Heart left ventricle (tissue), 16 donors: ENCODE measurements around the gene MEI1. TPM values are rescaled to one million over a fixed set of nuclear protein-coding genes. Genes with fewer than 3 reads are reported as not detected.

Experiments used
- ATAC-seq, 4 donors: fragments of 200-7000 bp; cut with Tn5 transposase; one replicate each; pipeline ENCODE4 v1.9.1; 2020 to 2022; ENCODE audit warnings: moderate library complexity in 4 of 4, mild to moderate bottlenecking in 3 of 4, moderate number of reproducible peaks in 1 of 4
- DNase-seq, 5 donors: peaks; one replicate each; pipeline ENCODE4 v3.0.0-alpha.2; 2020
- H3K27ac ChIP-seq, 12 donors: fragments of 200-600 bp; sonication (generic) in 4 of 12; one replicate each; pipeline versions ENCODE4 v1.5.0 to v1.8.0; 2016 to 2022; ENCODE audit warnings: mild to moderate bottlenecking in 2 of 12
- H3K27me3 ChIP-seq, 9 donors: fragments of 200-600 bp; sonication (generic) in 2 of 9; one replicate each; pipeline versions ENCODE4 v1.5.1 to v1.8.0; 2016 to 2022; ENCODE audit warnings: mild to moderate bottlenecking in 3 of 9
- H3K36me3 ChIP-seq, 9 donors: fragments of 200-600 bp; sonication (generic) in 2 of 9; one replicate each; pipeline versions ENCODE4 v1.5.0 to v1.8.0; 2018 to 2022; ENCODE audit warnings: mild to moderate bottlenecking in 2 of 9
- H3K4me1 ChIP-seq, 12 donors: fragments of 200-600 bp; sonication (generic) in 4 of 12; one replicate each; pipeline versions ENCODE4 v1.5.0 to v1.8.0; 2016 to 2022; ENCODE audit warnings: mild to moderate bottlenecking in 3 of 12
- H3K4me3 ChIP-seq, 12 donors: fragments of 200-600 bp; sonication (generic) in 4 of 12; one replicate each; pipeline versions ENCODE4 v1.5.0 to v1.8.0; 2017 to 2022; ENCODE audit warnings: mild to moderate bottlenecking in 9 of 12, moderate library complexity in 4 of 12
- H3K9me3 ChIP-seq, 12 donors: fragments of 200-600 bp; sonication (generic) in 4 of 12; one replicate each; pipeline versions ENCODE4 v1.5.0 to v1.8.0; 2016 to 2022; ENCODE audit warnings: mild to moderate bottlenecking in 1 of 12
- CTCF ChIP-seq, 12 donors: fragments of 200-600 bp; sonication (generic) in 4 of 12; IDR thresholded peaks; one replicate each; pipeline versions ENCODE4 v1.5.0 to v1.8.0; 2018 to 2022; ENCODE audit warnings: antibody characterized with exemption in 12 of 12, mild to moderate bottlenecking in 5 of 12
- POLR2A ChIP-seq, 2 donors: fragments of 450-650 bp; IDR thresholded peaks; one replicate each; pipeline ENCODE4 v1.6.1; 2017; ENCODE audit warnings: antibody characterized with exemption in 2 of 2, mild to moderate bottlenecking in 2 of 2, moderate library complexity in 2 of 2
- WGBS, 4 donors: extraction: QIAGEN DNeasy Blood & Tissue Kit in 2 of 4; methylation state at CpG; one replicate each; pipeline versions ENCODE4 v1.1.5 to v1.1.7; 2013 to 2018; 5-methylcytosine and 5-hydroxymethylcytosine counted together
- intact Hi-C, 10 donors: fragments of 100-400 bp; cut with DNase I; formaldehyde crosslinking; loops; one replicate each; pipeline versions ENCODE4 v1.11.1 to v1.14.2; 2022
- polyA plus RNA-seq, 2 donors: library from polyadenylated mRNA; stranded (reverse); fragments of 200-250 nt; gene quantifications; one replicate each; pipeline ENCODE4 v1.2.3, GENCODE V29; 2013
- total RNA-seq, 9 donors: library from RNA; depleted of rRNA in 2 of 9; stranded (reverse); fragments of >200 nt in 2 of 9; fragmentation: NEBNext Ultra II Directional in 3 of 9; extraction: Animal tissue kit (Norgen Biotek cat#: 25700) in 3 of 9; gene quantifications; one replicate each; pipeline versions ENCODE4 v1.1.0 to v1.2.4, GENCODE V29; 2016 to 2023
- donor health status: ischemic (EF 13 %, LVEDD 7.1; RV severe dilation, severe dysfunction).
- donor health status: healthy with polysubstance abuse.
- donor health status: DM: no; HTN: yes; CAD: no.
- donor health status: DM: no; HTN: no; CAD: no.
- donor health status: ischemic (EF 25% LVEDD 6.9; RV normal size, moderate dysfunction).
- donor health status: ischemic (EF 25% LVEDD 5.7; RV mildly dilated, moderate dysfunction).
- donor health status: healthy.
- donor health status: DM: yes; HTN: yes; CAD: no.
- donor health status: ischemic (EF 35%, LVEDD 5.7; RV mildly dilated, moderate dysfunction).
- donor health status: nonischemic (EF 11% LVEDD 7.7; RV severe dilation, severe dysfunction).
- donor health status: DM: yes; HTN: yes; CAD: no.
- donor health status: PGD.
- donor health status: ischemic (EF 29% LVEDD 5.4; RV normal size, mild dysfunction).
- donor health status: nonischemic (EF 23%, LVEDD 6.1; RV moderate dilation, normal function).

MEI1 gene
- total and polyA plus RNA-seq, 11 donors = 0.23 to 2.3 (median 0.54) TPM; not detected in 4

- intact Hi-C loops = no loop called here
- H3K36me3 ChIP-seq = peaks cover 7 to 100% (median 100%) of the 10 kb centered on the region in 9 donors
- H3K4me1 ChIP-seq = no peaks in the 10 kb centered on the region
- H3K27ac ChIP-seq = no peak overlapping the region
- DNase-seq = no peak
- no peak overlapping the region for H3K4me3 ChIP-seq
- no peak for ATAC-seq
- WGBS, 4 donors = 90 to 95% (median 92%) methylated on average over 3 of the region's 3 CpGs
- H3K27me3 ChIP-seq = no peaks in the 10 kb centered on the region
- TF ChIP-seq POLR2A (IDR thresholded peaks at IDR 0.05) (no peak), CTCF (IDR thresholded peaks at IDR 0.05) (no peak)
- H3K9me3 ChIP-seq = no peaks in the 10 kb centered on the region
These were observed 45.0 kb upstream of the MEI1 start for GRCh38 chr22:41654322-41654721.

- no peaks in the 10 kb centered on the region for H3K27me3 ChIP-seq
- no peaks in the 10 kb centered on the region for H3K9me3 ChIP-seq
- H3K36me3 ChIP-seq = peaks cover 7 to 100% (median 100%) of the 10 kb centered on the region in 9 donors
- H3K4me1 ChIP-seq = peaks cover 0 to 18% (median 0%) of the 10 kb centered on the region in 12 donors
- DNase-seq (no peak), ATAC-seq (no peak)
- no peak overlapping the region for H3K27ac ChIP-seq
- WGBS, 4 donors = 52 to 66% (median 57%) methylated on average over 5 of the region's 5 CpGs
- no peak for TF ChIP-seq POLR2A (IDR thresholded peaks at IDR 0.05)
- TF ChIP-seq CTCF (IDR thresholded peaks at IDR 0.05) = no peak
- intact Hi-C loops = no loop called here
- no peak overlapping the region for H3K4me3 ChIP-seq
These were observed 42.7 kb upstream of the MEI1 start for GRCh38 chr22:41656556-41656955.

GRCh38 chr22:41657709-41658108, 41.6 kb upstream of the MEI1 start:
- H3K36me3 ChIP-seq = peaks cover 7 to 100% (median 100%) of the 10 kb centered on the region in 9 donors
- H3K4me1 ChIP-seq = peaks cover 0 to 18% (median 0%) of the 10 kb centered on the region in 12 donors
- DNase-seq = no peak
- intact Hi-C loops = no loop called here
- TF ChIP-seq POLR2A (IDR thresholded peaks at IDR 0.05) (no peak), CTCF (IDR thresholded peaks at IDR 0.05) (no peak)
- no peak overlapping the region for H3K4me3 ChIP-seq
- no peaks in the 10 kb centered on the region for H3K27me3 ChIP-seq
- ATAC-seq = no peak
- WGBS, 4 donors = 98 to 100% (median 98%) methylated on average over 6 of the region's 6 CpGs
- no peak overlapping the region for H3K27ac ChIP-seq
- no peaks in the 10 kb centered on the region for H3K9me3 ChIP-seq

- H3K27ac ChIP-seq = peak overlapping the region in 7 of 12 donors; percentile 14 to 82 (median 71)
These were observed 40.4 kb upstream of the MEI1 start for GRCh38 chr22:41658869-41659268.

More at GRCh38 chr22:41658869-41659268, 40.4 kb upstream of the MEI1 start:
- no peak for TF ChIP-seq POLR2A (IDR thresholded peaks at IDR 0.05)
- TF ChIP-seq CTCF (IDR thresholded peaks at IDR 0.05) = no peak
- no peak for ATAC-seq
- Histone ChIP-seq H3K36me3 (peaks cover 5 to 100% (median 100%) of the 10 kb centered on the region in 9 donors), H3K9me3 (no peaks in the 10 kb centered on the region), H3K27me3 (no peaks in the 10 kb centered on the region), H3K4me1 (peaks cover 0 to 18% (median 0%) of the 10 kb centered on the region in 12 donors), H3K4me3 (no peak overlapping the region)
- DNase-seq = no peak
- WGBS, 4 donors = 92 to 97% (median 96%) methylated on average over 17 of the region's 17 CpGs
- intact Hi-C loops = no loop called here
